Hindlimb muscle (tissue), 1 donor: ENCODE measurements around the gene SEMA6A. TPM values are rescaled to one million over a fixed set of nuclear protein-coding genes. Genes with fewer than 3 reads are reported as not detected.

Source experiments
- DNase-seq: peaks from one replicate; pipeline ENCODE4 v3.0.0-alpha.2; 2013
- polyA plus RNA-seq: library from polyadenylated mRNA; unstranded; fragments of 120-200 nt; gene quantifications from one replicate; pipeline ENCODE4 v1.2.1, GENCODE V29; 2013; ENCODE audit not compliant: insufficient read length

SEMA6A gene
- polyA plus RNA-seq, 1 donor = 64.4 TPM

DNA sequence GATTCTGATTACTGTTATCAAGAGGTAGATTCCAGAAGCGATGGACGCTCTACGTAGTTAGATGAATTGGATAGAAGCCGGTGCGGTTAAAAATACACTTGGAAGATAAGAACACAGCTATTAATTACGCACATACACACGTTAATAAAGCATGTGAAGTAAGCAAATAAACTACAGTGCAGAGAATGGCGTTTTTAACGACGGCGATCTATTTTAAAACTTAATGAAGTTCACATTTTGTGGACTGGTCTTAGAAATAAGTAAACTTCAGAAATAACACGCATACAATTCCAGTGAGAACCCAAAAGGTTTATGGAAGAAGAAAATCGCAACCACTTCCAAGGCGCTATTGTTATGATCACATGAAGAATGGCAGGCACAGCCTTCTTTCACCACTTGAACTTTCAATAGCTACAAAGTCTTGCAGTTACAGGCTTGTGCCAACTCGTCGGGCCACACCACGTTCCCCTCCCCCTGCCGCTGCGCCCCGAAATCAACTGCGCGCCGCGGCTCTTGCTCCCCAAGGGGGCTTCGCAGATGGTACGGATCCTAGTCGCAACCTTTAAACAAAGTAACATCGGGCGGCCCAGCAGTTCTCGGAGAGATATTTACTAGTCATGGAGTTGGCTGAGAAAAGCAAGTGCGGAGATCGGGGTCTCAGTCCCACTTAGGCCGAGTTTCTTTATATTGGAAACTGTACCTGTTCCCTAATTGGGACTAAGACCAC, 866 bp upstream of the SEMA6A start:
- DNase-seq = peak; percentile 50

DNA sequence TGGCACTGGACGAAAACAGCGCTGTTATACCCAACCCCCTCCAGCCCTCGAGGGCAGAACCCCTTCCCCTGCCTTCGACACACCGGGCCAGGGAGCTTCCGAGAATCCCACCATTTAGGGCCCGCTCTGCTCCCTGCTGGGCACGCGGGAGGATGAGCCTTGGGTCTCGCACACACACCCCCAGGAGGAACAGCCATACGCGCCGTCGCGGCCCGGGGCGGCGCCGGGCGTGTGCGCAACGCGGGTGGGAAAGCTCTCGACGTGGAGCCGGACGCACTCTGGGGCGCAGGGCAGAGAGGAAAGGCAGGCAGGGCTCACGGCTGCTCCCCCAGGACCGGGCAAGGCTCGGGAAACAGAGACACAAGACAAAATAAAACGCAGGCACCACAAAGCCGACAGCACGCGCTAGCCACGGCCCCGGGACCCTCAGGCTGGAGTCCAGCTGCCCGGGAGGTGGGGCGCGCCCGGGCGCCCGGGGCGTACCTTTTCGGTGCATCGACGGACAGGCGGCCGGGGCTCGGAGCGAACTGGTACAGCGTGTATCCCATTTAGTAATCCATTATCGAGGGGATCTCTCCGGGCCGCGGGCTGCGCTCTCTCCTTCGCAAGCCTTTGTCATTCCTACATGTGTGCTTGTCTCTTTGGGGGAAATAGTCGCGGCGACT, 789 bp downstream of the SEMA6A start:
- DNase-seq = peak; percentile 62

DNA sequence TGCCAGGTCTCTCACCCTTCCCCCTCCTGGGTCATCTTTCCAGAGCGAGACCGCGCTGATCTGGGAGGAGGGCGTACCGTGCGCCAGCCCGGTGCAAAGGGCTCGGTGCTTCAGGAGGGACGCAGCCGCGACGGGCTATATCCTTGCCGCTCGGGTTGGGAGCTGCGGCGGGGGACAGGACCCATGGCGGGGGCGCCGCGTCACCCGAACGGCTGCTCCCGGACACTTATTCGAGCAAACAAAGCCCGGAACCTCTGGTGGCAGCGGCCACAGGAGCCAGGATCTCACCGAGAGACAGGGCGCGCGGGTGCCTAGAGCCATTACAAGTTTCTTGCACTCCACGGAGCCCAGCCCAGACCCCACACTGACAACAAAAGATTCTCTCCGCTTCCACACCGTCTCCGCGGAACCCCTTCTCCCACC, 1.3 kb downstream of the SEMA6A start:
- no peak for DNase-seq

DNA sequence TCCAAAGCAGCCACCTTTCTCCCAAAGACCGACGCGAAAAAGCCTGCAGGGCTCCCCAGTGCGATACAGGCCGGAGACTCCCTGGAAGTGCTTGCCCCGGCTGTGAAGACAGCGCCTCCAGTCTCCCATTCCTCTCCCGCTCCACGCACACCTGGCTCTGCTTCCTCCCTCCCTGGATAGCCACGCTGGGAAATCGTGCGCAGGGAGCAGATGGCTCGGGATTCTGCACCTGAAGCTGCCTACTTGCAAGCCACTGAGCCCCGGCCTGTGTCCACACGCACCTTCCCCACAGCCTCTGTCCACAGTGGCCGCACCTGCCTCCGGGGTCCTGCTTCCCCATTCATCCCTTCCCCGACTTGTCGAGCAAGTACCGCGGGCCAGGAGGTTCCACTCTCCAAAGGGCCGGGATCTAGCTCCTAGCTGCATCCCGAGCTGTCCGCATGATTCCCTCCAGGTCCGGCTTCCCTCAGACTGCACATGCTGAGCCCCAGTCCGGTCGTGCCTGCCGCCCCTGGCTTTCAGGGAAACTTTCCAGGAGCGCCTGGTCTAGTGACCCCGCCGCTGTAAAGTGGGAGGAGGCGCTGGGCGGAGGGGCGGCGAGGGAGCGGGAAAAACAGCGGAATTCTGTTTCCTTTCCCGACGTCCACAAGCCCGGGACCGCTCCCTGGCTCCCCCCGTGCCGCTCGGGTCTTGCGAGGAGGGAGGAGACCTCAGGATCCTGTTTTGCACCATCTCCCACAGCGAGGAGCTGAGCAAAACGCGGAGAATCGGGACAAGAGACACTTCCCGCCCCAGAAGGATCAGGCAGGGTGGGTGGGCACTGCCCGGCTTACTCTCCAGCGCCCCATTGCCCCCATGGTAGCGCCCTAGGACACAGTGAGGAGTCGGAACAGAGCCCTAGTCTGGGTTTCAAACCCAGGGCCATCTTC, 2.0 kb downstream of the SEMA6A start:
- peak; percentile 71 for DNase-seq

DNA sequence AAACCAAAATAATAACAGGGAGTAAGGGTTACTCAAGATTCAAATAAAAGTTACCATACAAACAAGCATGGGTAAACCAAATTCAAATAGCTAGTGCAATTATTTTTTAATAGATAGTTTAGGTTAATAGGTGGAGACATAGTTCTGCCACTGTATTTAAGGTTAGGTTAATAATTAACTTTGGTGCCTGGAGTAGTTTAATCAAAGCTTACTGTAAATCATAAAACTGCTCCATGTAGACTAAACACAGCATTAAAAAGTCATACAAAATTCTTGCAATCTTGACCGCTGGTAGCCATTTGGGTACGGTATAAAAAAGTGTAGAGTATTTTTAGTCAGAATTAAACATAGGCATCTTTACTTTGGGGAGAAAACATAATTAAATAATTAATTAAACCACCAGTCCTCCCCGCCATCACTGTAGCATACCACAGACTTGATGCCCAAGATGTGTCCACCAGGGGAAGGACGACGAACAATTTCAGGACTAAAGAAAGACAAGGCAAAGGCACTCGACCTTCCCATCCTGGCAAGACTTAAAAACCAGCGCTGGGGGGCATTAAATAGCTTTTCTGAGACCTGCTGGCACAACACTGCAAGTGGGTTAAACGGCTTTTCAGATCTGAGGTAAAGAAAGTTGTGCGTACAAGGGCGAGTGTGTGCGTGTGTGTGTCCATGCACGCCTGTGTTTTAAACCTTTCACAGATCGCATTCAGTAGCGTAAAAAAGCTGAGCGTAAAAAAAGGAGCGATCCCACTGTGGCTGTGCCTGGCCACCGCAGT, 2.9 kb downstream of the SEMA6A start:
- no peak for DNase-seq

DNA sequence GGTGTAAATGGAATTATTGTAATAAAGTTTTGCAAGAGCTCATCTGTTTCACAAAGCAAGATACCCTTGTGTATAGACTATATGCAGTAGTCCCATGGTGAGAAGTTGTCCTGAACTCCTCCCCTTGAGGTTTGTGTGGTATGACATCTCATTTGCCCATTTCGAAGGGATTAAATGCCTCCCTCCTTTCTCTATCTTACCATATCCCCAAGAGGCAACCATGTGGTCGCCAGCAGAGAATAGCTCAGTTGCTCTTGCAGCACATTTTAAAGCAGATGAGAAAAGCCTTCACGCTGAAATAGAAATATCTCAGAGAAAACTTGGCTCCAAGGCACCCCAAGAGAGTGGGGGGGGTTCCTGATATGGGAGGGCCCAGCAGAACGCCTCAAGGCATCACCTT, 4.6 kb downstream of the SEMA6A start:
- DNase-seq = no peak

DNA sequence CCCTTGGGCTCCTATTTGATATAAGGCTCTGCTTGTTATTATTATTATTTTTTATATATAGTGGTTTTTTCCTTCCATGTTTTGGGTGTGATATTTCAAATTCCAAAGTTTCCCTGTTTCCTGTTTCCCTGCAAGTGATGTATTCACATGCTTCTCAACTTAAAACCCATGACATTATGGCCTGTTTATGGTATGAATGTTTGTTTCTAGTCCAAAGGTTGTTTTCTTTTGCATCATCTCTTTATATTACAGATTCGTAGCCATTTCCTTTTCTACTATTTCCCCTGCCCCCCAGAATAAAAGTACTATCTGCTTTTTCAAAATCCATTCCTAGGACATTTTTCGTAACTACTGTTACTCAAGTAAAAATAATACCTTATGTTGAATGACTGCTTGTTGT, 7.5 kb downstream of the SEMA6A start:
- no peak for DNase-seq

DNA sequence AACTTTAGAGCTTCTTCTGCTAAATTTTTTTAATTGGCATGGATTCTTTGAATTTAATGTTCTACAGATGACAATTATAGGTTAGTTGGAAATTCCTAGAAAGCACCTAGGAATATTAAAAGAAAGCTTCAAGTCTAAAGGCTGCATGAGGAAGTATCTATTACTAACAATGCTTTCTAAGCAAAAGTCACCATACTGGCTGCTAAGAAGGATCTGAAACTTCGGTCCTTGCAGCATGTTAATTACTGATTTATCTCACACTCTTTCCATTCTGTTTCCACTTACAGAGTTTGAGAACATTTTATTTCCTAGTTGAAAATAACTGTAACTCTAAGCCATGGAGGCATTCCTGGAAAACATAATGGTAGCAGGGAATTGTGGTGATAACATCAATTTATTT, 8.4 kb downstream of the SEMA6A start:
- DNase-seq = no peak

DNA sequence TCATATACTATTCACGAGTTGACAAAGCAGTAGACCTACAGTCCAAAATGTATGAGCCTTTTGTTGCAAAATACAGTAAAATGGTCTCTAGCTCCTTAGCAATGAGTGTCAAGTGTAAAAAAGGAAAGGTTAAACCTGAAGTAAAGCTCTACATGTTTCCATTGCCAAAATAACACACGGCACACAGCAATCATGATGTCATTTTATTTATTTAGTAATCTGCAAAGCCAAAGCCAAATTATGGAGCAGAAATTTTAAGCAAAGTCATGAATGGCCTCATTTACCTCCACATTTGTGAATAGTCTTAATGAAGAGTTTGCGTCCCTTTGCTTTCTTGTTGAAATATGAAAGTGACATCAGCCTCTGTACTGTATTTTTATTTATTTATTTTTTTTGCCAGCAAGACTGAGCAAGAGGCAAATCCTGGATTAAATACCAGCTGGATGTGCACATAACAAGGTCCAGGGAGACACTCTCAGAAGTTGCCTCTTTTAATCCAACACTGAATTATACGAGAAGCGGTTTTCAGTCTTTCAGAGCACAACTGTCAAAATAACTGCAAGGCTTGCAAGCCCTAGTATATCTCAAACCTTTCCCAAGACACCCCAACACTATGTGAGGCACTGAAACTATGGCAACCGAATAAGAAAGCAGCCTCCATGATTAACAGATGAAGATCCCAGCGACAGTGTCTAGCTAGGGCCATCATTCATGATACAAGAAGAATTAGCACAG, 9.7 kb downstream of the SEMA6A start:
- no peak for DNase-seq

DNA sequence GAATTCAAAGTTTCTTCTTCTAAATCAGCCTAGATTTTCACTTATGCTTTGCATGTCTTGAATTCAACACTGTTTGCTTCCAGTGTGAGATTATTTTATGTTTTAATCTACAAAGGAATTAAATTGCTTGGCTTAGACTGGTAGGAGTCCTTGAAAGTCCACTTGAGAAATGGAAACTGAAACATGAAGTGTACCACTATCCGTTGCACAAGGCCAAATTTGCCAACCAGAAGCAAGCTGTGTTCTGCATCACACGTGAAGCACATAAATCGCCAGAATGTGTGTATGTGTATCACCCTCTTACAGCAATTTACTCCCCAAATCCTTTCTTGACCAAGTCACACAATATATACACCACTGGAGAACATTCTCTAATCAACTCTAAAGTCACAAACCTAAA, 10.3 kb downstream of the SEMA6A start:
- DNase-seq = no peak

DNA sequence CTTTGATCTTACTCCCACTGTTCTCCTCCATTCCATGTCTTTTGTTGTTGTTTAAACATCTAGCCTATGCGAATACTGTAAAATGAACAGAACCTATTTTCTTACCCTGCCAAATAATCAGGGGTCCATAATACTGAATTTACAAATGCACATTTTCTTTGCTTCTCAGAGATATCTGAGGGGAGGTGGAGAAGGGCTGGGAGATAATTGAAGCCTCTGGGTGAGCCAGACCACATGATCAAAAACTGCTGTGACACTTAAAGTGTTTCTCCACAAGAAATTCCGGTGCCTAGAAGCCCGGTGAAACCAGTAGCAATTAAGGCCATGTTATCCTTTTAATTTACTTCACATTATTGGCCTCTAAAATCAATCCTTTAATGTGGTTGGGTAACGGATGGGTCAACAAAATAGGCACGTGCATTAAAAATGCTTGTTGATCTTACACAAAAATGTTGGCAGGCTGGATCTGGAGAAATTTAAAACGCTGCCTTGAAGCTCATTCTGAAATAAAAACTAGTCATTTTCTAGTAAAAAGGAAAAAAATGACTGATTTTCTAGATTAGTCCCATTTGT, 10.8 kb downstream of the SEMA6A start:
- no peak for DNase-seq

DNA sequence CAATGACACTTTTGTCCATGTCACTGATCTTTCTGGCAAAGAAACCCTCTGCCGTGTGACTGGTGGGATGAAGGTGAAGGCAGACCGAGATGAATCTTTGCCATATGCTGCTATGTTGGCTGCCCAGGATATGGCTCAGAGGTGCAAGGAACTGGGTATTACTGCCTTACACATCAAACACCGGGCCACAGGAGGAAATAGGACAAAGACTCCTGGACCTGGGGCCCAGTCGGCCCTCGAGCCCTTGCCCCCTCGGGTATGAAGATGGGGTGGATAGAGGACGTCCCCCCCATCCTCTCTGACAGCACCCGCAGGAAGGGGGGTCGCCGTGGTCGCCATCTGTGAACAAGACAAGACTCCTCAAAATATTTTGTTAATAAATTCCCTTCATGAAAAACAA, 12.0 kb downstream of the SEMA6A start:
- no peak for DNase-seq

DNA sequence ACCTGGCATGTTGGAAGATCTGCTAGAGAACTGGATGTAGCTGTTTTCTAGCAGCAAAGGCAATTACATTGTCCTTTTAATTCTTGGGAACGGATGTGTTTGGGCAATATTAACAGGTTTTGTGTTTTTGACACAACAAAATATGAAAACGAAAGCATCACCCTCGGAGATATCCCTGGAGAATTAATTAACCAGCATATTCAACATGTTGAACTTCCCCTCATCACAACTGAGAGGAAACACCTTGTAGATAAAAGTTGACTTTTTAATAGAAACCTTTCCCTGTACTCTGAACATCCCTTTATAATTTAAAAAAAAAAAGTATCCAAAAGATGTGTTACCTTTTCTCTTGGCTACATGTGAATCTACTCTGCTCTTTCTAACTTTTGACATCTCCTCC, 13.0 kb downstream of the SEMA6A start:
- DNase-seq = no peak

DNA sequence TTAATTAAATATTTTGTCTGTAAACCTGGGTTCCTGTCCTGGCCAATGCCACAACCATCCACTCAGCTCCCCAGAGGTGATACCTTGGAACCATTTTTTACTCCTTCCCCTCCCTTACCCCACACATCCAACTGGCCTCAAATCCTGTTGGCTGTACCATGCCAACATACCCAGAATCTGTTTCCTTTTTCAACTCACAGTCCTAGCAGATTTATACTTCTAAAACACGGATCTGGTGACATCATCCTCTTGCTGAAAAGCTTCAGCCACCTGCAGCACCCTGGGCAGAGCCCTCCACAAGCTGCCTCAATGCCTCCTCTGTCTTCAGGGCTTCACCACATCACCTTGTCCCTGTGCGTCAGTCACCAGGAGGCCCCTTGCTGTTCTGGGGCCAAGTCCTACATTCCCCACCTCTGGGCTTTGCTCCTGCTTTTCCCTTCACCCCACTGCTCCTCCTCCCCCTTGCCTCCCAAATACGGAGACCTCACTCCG, 14.9 kb downstream of the SEMA6A start:
- DNase-seq = no peak

DNA sequence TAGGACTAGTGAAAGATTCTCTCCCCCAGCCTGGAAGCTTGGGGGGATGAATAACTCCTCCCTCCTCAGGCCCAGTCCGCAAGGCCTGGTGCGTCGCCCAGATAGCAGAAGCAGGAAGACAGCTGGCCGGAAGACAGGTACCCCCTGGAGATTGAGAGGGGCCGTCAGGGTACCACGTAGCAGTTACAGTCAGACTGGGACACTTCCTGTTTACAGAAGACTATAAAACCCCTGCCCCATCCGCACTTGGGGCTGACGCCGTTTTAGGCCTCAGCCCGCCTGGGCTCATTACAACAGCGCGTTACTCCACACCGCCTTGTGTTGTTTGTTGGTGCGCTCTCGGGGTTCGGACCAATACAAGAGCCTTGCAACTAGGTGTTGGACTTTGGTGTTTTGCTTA, 15.4 kb downstream of the SEMA6A start:
- no peak for DNase-seq

DNA sequence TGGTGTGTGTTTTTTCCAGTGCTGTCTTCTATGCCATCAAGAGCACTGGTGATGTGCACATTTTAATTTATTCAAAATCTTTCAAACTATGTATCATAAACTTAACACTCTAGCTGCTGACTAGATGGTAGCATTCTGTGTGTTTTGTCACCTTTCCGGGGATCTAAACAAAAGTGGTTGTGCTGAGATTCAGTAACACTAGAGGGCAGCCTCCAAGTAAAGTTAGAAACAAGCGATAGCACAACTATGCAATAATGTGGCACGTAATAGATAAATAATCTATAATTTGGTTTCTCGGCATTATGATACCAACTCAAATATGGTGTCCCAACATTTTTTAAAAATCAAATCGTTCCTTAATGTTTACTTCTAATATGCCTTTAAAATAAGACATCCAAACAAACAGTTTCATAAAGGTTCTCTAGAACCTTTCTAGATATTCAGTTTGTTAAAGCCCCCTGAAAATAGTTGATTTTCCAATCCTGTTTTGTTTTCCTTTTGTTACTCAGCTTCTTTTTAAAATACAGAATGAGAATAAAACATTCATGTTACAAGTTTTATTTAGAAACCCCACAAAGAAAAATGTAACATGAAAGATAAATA, 16.9 kb downstream of the SEMA6A start:
- DNase-seq = no peak

DNA sequence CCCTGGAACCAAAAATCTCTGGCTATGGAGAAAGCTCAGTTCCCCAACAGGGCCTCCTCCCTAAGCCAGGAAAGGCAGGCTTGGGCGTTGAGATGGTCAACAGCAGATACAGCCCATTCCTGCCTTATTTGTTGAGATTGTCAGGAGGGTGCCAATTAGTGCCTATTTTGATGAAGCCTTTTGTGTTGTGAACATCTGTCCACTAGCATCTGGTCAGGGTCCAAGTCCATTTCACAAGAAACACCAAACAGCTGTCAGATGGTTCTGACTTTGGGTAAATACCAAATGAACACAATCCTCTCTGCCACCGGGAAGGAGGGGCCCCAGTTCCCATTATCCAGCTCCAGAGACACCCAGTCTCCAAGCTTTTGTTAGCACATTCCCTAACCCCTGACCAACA, 19.9 kb downstream of the SEMA6A start:
- no peak for DNase-seq

DNA sequence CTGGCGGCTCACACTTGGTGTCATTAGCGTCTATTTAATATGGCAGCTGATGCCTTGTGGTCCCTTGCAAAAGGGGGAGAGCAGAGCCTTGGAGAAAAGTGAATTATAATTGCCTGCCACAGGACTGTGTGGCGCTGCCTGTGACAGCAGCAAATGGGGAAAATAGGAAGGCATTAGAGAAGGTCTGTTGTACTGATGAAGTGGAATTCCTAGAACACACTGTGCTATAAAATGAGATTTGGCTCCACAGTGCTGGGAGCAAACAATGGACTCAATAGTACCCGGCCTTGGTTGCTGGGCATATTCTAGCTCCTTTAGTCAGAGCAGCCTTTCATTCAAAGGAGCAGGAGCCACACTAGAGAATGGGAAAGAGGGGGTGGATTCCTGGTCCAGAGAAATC, 21.3 kb downstream of the SEMA6A start:
- no peak for DNase-seq

DNA sequence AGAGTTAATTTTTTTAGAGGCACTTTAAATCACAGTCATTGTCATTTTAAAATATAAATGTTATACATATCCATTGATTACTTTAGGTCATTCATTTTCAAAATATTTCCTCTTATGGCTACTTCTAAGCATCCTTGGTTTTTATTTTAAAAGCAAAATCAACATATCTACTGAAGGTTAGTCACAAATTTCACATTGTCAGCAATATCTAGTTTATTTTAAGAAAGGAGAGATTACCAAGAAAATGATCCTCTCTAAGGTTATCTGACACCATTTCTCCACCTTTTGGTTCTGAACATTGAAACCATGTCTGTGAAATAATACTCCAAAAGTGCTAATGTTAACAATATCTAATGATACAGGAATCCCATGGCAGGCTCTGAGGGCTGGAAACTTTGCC, 24.5 kb downstream of the SEMA6A start:
- no peak for DNase-seq

DNA sequence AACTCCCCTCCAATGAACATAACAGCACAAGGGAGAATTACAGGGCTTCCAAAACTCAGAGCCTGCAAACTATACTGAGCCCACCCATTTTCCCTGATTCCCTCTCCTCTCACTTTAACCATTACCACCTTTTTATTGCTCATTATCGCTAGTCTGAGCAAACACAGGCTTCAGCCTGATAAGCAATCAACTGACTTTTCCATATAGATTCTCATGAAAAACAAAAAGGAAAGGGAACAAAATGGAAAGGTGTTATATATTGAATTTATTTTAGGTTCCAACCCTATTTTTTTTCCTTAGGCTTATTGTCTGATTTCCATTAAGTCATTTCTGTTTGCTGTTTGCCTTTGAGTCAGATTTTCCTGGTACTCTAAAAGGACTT, 27.9 kb downstream of the SEMA6A start:
- DNase-seq = no peak
